H1 (cell line): Measurements from ENCODE around the gene PNMA8B. TPM values are rescaled to one million over a fixed set of nuclear protein-coding genes. Genes with fewer than 3 reads are reported as not detected.

Source experiments
- CTCF ChIA-PET: fragments of 300-600 bp; sonication (Branson Sonifier 250); formaldehyde crosslinking; loops from one replicate; lab custom pipeline; 2021; ENCODE audit not compliant: partially characterized antibody; lab: Charles Lee
- POLR2A ChIA-PET: fragments of 300-600 bp; sonication (Branson Sonifier 250); formaldehyde crosslinking; loops from one replicate; lab custom pipeline; 2021; ENCODE audit warnings: inconsistent platforms; ENCODE audit not compliant: partially characterized antibody; lab: Charles Lee
- DNase-seq, 2 experiments: peaks; one replicate each; pipeline versions ENCODE4 v3.0.0 to v3.0.0-alpha.2; 2010 to 2022; ENCODE audit warnings: low spot score in 2 of 2, low read depth in 1 of 2, mixed read lengths in 1 of 2
- FAIRE-seq: peaks from 2 replicates; lab custom pipeline; 2011; peaks lifted over from hg19 to GRCh38; lab: Jason Lieb, UNC
- H2AFZ ChIP-seq: 2 replicates; pipeline ENCODE4 v1.8.1; 2012; ENCODE audit warnings: low read length, inconsistent platforms
- H2AK5ac ChIP-seq: 2 replicates; pipeline ENCODE4 v1.6.1; 2013; ENCODE audit warnings: low read depth, low read length
- H2BK120ac ChIP-seq: replicated peaks from 2 replicates; pipeline ENCODE3; 2013; ENCODE audit warnings: low read depth, low read length, inconsistent platforms
- H2BK12ac ChIP-seq: 2 replicates; pipeline ENCODE4 v1.6.1; 2013; ENCODE audit warnings: low read depth, low read length
- H2BK15ac ChIP-seq: 2 replicates; pipeline ENCODE4 v1.6.1; 2013; ENCODE audit warnings: low read length
- H2BK20ac ChIP-seq: 2 replicates; pipeline ENCODE4 v1.6.1; 2013; ENCODE audit warnings: low read length
- H2BK5ac ChIP-seq: 2 replicates; pipeline ENCODE4 v1.6.1; 2013; ENCODE audit warnings: low read depth, low read length
- H3K14ac ChIP-seq: 2 replicates; pipeline ENCODE4 v1.6.1; 2013; ENCODE audit warnings: inconsistent platforms; ENCODE audit not compliant: insufficient read length
- H3K18ac ChIP-seq: 2 replicates; pipeline ENCODE4 v1.6.1; 2013; ENCODE audit warnings: low read length; ENCODE audit errors: extremely low read depth
- H3K23ac ChIP-seq: 2 replicates; pipeline ENCODE4 v1.6.1; 2013; ENCODE audit warnings: inconsistent platforms; ENCODE audit not compliant: insufficient read length
- H3K23me2 ChIP-seq: 2 replicates; pipeline ENCODE4 v1.6.1; 2013; ENCODE audit warnings: low read depth, low read length
- H3K27ac ChIP-seq: 2 replicates; pipeline ENCODE4 v1.6.1; 2011; ENCODE audit warnings: low read depth, low read length, inconsistent platforms
- H3K27me3 ChIP-seq, 4 experiments: replicated peaks in 1 of 4; 1 replicate in 1 of 4; 2 replicates in 3 of 4; pipeline versions ENCODE4 v1.6.1 to v1.8.1; 2011 to 2013; ENCODE audit warnings: low read length in 3 of 4, mild to moderate bottlenecking in 3 of 4, inconsistent platforms in 2 of 4, mixed read lengths in 2 of 4, moderate library complexity in 1 of 4; ENCODE audit not compliant: control insufficient read depth in 3 of 4, insufficient read depth in 3 of 4; ENCODE audit errors: extremely low read depth in 1 of 4
- H3K36me3 ChIP-seq, 4 experiments: 2 replicates each; pipeline versions ENCODE4 v1.6.1 to v1.8.1; 2011 to 2013; ENCODE audit warnings: mild to moderate bottlenecking in 4 of 4, low read length in 3 of 4, moderate library complexity in 2 of 4, control low read depth in 1 of 4, inconsistent platforms in 1 of 4; ENCODE audit not compliant: insufficient read depth in 4 of 4, control insufficient read depth in 2 of 4
- H3K4ac ChIP-seq: replicated peaks from 2 replicates; pipeline ENCODE3; 2013; ENCODE audit warnings: low read length, low read depth, mixed read lengths, inconsistent platforms; ENCODE audit not compliant: insufficient read length
- H3K4me1 ChIP-seq, 4 experiments: replicated peaks in 1 of 4; 1 replicate in 1 of 4; 2 replicates in 3 of 4; pipeline versions ENCODE4 v1.6.1 to v1.8.1; 2011 to 2013; ENCODE audit warnings: low read length in 3 of 4, inconsistent platforms in 2 of 4, mixed read lengths in 1 of 4; ENCODE audit not compliant: insufficient read depth in 4 of 4, control insufficient read depth in 3 of 4
- H3K4me2 ChIP-seq, 2 experiments: 2 replicates each; pipeline versions ENCODE4 v1.6.1 to v1.8.1; 2011 to 2013; ENCODE audit warnings: low read depth in 2 of 2, low read length in 2 of 2, control low read depth in 1 of 2, inconsistent platforms in 1 of 2, mild to moderate bottlenecking in 1 of 2; ENCODE audit not compliant: insufficient read depth in 1 of 2
- H3K4me3 ChIP-seq, 4 experiments: fragments of 200-600, 300-600 bp in 1 of 4; sonication (generic), shearing (Covaris generic), sonication (Bioruptor Twin) in 1 of 4; 2 replicates each; pipeline versions ENCODE4 v1.5.1 to v1.8.1; 2011 to 2016; ENCODE audit warnings: low read length in 4 of 4, low read depth in 3 of 4, control low read depth in 2 of 4, inconsistent platforms in 2 of 4, mild to moderate bottlenecking in 2 of 4, mixed read lengths in 1 of 4, moderate library complexity in 1 of 4; ENCODE audit not compliant: insufficient read depth in 2 of 4; ENCODE audit errors: extremely low read depth in 1 of 4
- H3K56ac ChIP-seq: replicated peaks from 2 replicates; pipeline ENCODE3; 2013; ENCODE audit warnings: low read depth, mild to moderate bottlenecking, mixed read lengths, low read length, inconsistent platforms; ENCODE audit not compliant: insufficient read length
- H3K79me1 ChIP-seq: 2 replicates; pipeline ENCODE4 v1.6.1; 2013; ENCODE audit warnings: low read depth, low read length, control low read depth
- H3K79me2 ChIP-seq, 2 experiments: 2 replicates each; pipeline versions ENCODE4 v1.6.1 to v1.8.1; 2012 to 2013; ENCODE audit warnings: low read length in 2 of 2, mild to moderate bottlenecking in 2 of 2, inconsistent platforms in 1 of 2; ENCODE audit not compliant: insufficient read depth in 2 of 2, control insufficient read depth in 1 of 2
- H3K9ac ChIP-seq, 4 experiments: replicated peaks in 1 of 4; 1 replicate in 1 of 4; 2 replicates in 3 of 4; pipeline versions ENCODE4 v1.6.1 to v1.8.1; 2011 to 2013; ENCODE audit warnings: low read depth in 3 of 4, low read length in 3 of 4, control low read depth in 2 of 4, mild to moderate bottlenecking in 2 of 4, moderate library complexity in 2 of 4, inconsistent platforms in 1 of 4; ENCODE audit errors: extremely low read depth in 1 of 4
- H3K9me3 ChIP-seq, 2 experiments: 2 replicates each; pipeline versions ENCODE4 v1.6.1 to v1.8.1; 2012 to 2013; ENCODE audit warnings: mild to moderate bottlenecking in 2 of 2, moderate library complexity in 2 of 2, control low read depth in 1 of 2, inconsistent platforms in 1 of 2, low read depth in 1 of 2, low read length in 1 of 2, mixed read lengths in 1 of 2; ENCODE audit not compliant: insufficient read depth in 2 of 2
- H4K20me1 ChIP-seq, 2 experiments: replicated peaks in 1 of 2; 2 replicates each; pipeline versions ENCODE3 to v1.8.1; 2011 to 2013; ENCODE audit warnings: inconsistent platforms in 2 of 2, low read length in 2 of 2, mild to moderate bottlenecking in 1 of 2; ENCODE audit not compliant: insufficient read depth in 2 of 2, control insufficient read depth in 1 of 2
- H4K5ac ChIP-seq: 2 replicates; pipeline ENCODE4 v1.6.1; 2013; ENCODE audit warnings: low read length, low read depth, mixed read lengths, inconsistent platforms; ENCODE audit not compliant: insufficient read length
- H4K8ac ChIP-seq: 2 replicates; pipeline ENCODE4 v1.8.0; 2013; ENCODE audit warnings: mild to moderate bottlenecking, moderate library complexity, low read length, inconsistent platforms; ENCODE audit not compliant: insufficient read depth; ENCODE audit errors: extremely low read depth
- H4K91ac ChIP-seq: replicated peaks from 2 replicates; pipeline ENCODE3; 2013; ENCODE audit warnings: low read length, mixed read lengths, inconsistent platforms; ENCODE audit not compliant: insufficient read length
- CHD2 ChIP-seq: IDR thresholded peaks from 2 replicates; pipeline ENCODE4 v1.6.1; 2012; ENCODE audit warnings: low read length, improper control_type of control experiment
- EZH2 ChIP-seq: fragments of 200-600 bp; sonication (generic); IDR thresholded peaks from 2 replicates; pipeline ENCODE4 v1.7.1; 2012; ENCODE audit warnings: low read depth, mild to moderate bottlenecking, moderate library complexity, low read length, inconsistent platforms; ENCODE audit not compliant: severe bottlenecking
- WGBS, 2 experiments: shearing (Covaris generic) in 1 of 2; methylation state at CpG; one replicate each; pipeline versions ENCODE4 v1.1.6 to v1.1.7; 2013 to 2015; ENCODE audit warnings: low lambda C conversion rate in 2 of 2, mixed read lengths in 2 of 2, inconsistent platforms in 1 of 2, low coverage in 1 of 2, missing lambda C conversion rate in 1 of 2; ENCODE audit not compliant: insufficient replicate concordance in 2 of 2, insufficient coverage in 1 of 2, insufficient read length in 1 of 2; ENCODE audit errors: extremely low coverage in 1 of 2, missing lambda C conversion rate in 1 of 2; 5-methylcytosine and 5-hydroxymethylcytosine counted together
- polyA plus RNA-seq, 7 experiments: library from polyadenylated mRNA; depleted of rRNA in 3 of 7; stranded (reverse) in 5 of 7; unstranded in 2 of 7; fragments of >200 nt in 5 of 7; fragments of 200-250 nt in 2 of 7; gene quantifications; 1 replicate in 5 of 7; 2 replicates in 1 of 7; 4 replicates in 1 of 7; pipeline versions ENCODE4 v1.2.1 to v1.2.3, GENCODE V29; 2011 to 2013; ENCODE audit warnings: missing spikeins in 2 of 7, mixed read lengths in 2 of 7
- total RNA-seq: library from RNA; stranded (reverse); fragmentation: NEBNext Ultra II Directional; extraction: Animal tissue kit (Norgen Biotek cat#: 25700); gene quantifications from 2 replicates; pipeline ENCODE4 v1.2.1, GENCODE V29; 2021

Gene PNMA8B
- total and polyA plus RNA-seq, 2 of the 8 experiments (the other 6 are each of a cell fraction or from before 2014, with no cell fraction given) = 0.48 to 1.4 TPM

DNA sequence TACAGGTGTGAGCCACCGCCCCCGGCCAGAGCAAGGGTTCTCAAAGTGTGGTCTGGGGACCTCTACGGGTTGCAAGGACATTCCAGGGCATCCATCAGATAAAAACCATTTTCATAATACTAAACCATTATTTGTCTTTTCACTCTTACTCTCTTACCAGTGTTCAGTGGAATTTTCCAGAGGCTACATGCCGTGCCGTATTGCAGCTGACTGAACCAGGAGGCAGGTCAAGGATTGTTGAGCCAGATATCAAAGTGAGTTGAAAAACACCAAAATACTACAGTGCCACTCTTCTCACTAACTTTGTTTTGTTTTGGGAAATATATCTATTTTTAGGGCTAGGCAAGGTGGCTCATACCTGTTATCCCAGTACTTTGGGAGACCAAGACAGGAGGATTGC, 7.2 kb upstream of the PNMA8B start:
- Histone ChIP-seq H2BK120ac (no peak overlapping the region), H3K4me3 (no peak overlapping the region), H3K23me2 (no peaks in the 10 kb centered on the region; the same call in 1 of the 2 replicates), H3K9ac (no peak overlapping the region), H4K91ac (no peak overlapping the region), H3K36me3 (no peaks in the 10 kb centered on the region), H4K20me1 (no peaks in the 10 kb centered on the region), H3K79me2 (no peaks in the 10 kb centered on the region), H3K27me3 (no peaks in the 10 kb centered on the region), H3K23ac (no peak overlapping the region), H3K56ac (no peak overlapping the region), H2BK12ac (no peak overlapping the region), H2BK5ac (no peak overlapping the region), H2AK5ac (no peak overlapping the region), H4K5ac (no peak overlapping the region), H3K4me2 (no peak overlapping the region), H2BK15ac (no peak overlapping the region), H3K14ac (no peak overlapping the region), H3K9me3 (no peaks in the 10 kb centered on the region), H2BK20ac (no peak overlapping the region), H3K27ac (no peak overlapping the region), H4K8ac (no peak overlapping the region), H2AFZ (no peak overlapping the region), H3K18ac (no peak overlapping the region), H3K4ac (no peak overlapping the region), H3K79me1 (no peaks in the 10 kb centered on the region), H3K4me1 (no peaks in the 10 kb centered on the region)
- FAIRE-seq = no peak
- WGBS, 2 experiments = 89% methylated on average over 5 of the region's 5 CpGs; no CpG with 5 or more reads in 1 of the 2 experiments
- ChIA-PET POLR2A (no interaction called here), CTCF (interaction anchor here (1.0 kb wide), 1 partner anchor 9 kb away, joined by 3 read pairs; no protein-coding TSS in a partner anchor)
- DNase-seq = no peak
- no peak for TF ChIP-seq EZH2
- TF ChIP-seq CHD2 = no peak
